Loucy (cell line): ENCODE measurements around the gene BOD1L1.

Experiments used
- H2AFZ ChIP-seq: fragments of 200-600 bp; sonication (generic); 2 replicates; pipeline ENCODE4 v1.6.0; 2016; ENCODE audit warnings: antibody characterized with exemption, mild to moderate bottlenecking, low read length, moderate library complexity
- H3F3A ChIP-seq: fragments of 200-600 bp; 2 replicates; pipeline ENCODE4 v1.6.0; 2016; ENCODE audit warnings: antibody characterized with exemption, low read depth, mild to moderate bottlenecking
- H3K27me3 ChIP-seq: fragments of 200-600 bp; sonication (generic); 2 replicates; pipeline ENCODE4 v1.6.1; 2014; ENCODE audit warnings: low read length, mild to moderate bottlenecking; ENCODE audit not compliant: insufficient read depth, poor library complexity, severe bottlenecking
- H3K36me3 ChIP-seq: fragments of 200-600 bp; sonication (generic); 2 replicates; pipeline ENCODE4 v1.6.1; 2016; ENCODE audit warnings: low read length; ENCODE audit not compliant: insufficient read depth
- H3K4me1 ChIP-seq: fragments of 200-600 bp; sonication (generic); 2 replicates; pipeline ENCODE4 v1.5.1; 2014; ENCODE audit warnings: low read length, mild to moderate bottlenecking; ENCODE audit not compliant: insufficient read depth, poor library complexity, severe bottlenecking
- H3K4me2 ChIP-seq: fragments of 200-600 bp; sonication (generic); 2 replicates; pipeline ENCODE4 v1.6.0; 2014; ENCODE audit warnings: antibody characterized with exemption, low read length, low read depth, mild to moderate bottlenecking; ENCODE audit not compliant: poor library complexity, severe bottlenecking
- H3K4me3 ChIP-seq: fragments of 200-600 bp; sonication (generic); 2 replicates; pipeline ENCODE4 v1.5.1; 2014; ENCODE audit warnings: low read length, mild to moderate bottlenecking, mixed read lengths; ENCODE audit not compliant: poor library complexity, severe bottlenecking
- H3K79me2 ChIP-seq: fragments of 200-600 bp; sonication (generic); 2 replicates; pipeline ENCODE4 v1.6.1; 2014; ENCODE audit warnings: low read length; ENCODE audit not compliant: insufficient read depth
- H3K9ac ChIP-seq: fragments of 200-600 bp; sonication (generic); 2 replicates; pipeline ENCODE4 v1.6.0; 2014; ENCODE audit warnings: mild to moderate bottlenecking, low read depth, low read length, moderate library complexity; ENCODE audit not compliant: poor library complexity, severe bottlenecking
- H3K9me2 ChIP-seq: fragments of 200-600 bp; sonication (generic); replicated peaks from 2 replicates; pipeline ENCODE4 v1.6.1; 2016; ENCODE audit warnings: low read depth, low read length, mixed read lengths
- H3K9me3 ChIP-seq: fragments of 200-600 bp; sonication (generic); 2 replicates; pipeline ENCODE4 v1.6.1; 2014; ENCODE audit warnings: mild to moderate bottlenecking, antibody characterized with exemption, low read length, low read depth; ENCODE audit not compliant: insufficient read depth
- H4K20me1 ChIP-seq: fragments of 200-600 bp; sonication (generic); 2 replicates; pipeline ENCODE4 v1.6.0; 2014; ENCODE audit warnings: antibody characterized with exemption, low read length, mild to moderate bottlenecking; ENCODE audit not compliant: insufficient read depth, poor library complexity, severe bottlenecking
- CTCF ChIP-seq: fragments of 200-600 bp; sonication (generic); conservative IDR thresholded peaks from 2 replicates; pipeline ENCODE4 v1.5.1; 2014; ENCODE audit warnings: mild to moderate bottlenecking, antibody characterized with exemption, low read length
- EZH2phosphoT487 ChIP-seq: fragments of 200-600 bp; IDR thresholded peaks from 2 replicates; pipeline ENCODE4 v1.6.1; 2018; ENCODE audit warnings: antibody characterized with exemption, mild to moderate bottlenecking, moderate library complexity, borderline replicate concordance

BOD1L1 gene

GRCh38 chr4:13539047-13539618, 88.4 kb downstream of the BOD1L1 start:
- Histone ChIP-seq H3K36me3 (no peaks in the 10 kb centered on the region), H3F3A (no peaks in the 10 kb centered on the region), H3K27me3 (peaks cover 3% of the 10 kb centered on the region), H3K4me1 (no peaks in the 10 kb centered on the region), H4K20me1 (no peaks in the 10 kb centered on the region), H3K9me2 (no peaks in the 10 kb centered on the region), H3K9ac (no peak overlapping the region), H3K79me2 (no peaks in the 10 kb centered on the region), H3K4me2 (no peak overlapping the region), H3K9me3 (no peaks in the 10 kb centered on the region), H2AFZ (no peak overlapping the region), H3K4me3 (no peak overlapping the region)
- TF ChIP-seq CTCF, result no peak
- no peak for TF ChIP-seq EZH2phosphoT487

GRCh38 chr4:13538427-13538973, 89.0 kb downstream of the BOD1L1 start:
- Histone ChIP-seq H3K9me3 (no peaks in the 10 kb centered on the region), H3K4me1 (no peaks in the 10 kb centered on the region), H3K4me2 (no peak overlapping the region), H3K27me3 (peaks cover 3% of the 10 kb centered on the region), H3K4me3 (no peak overlapping the region), H3K36me3 (no peaks in the 10 kb centered on the region), H2AFZ (no peak overlapping the region), H3K9me2 (no peaks in the 10 kb centered on the region), H4K20me1 (no peaks in the 10 kb centered on the region), H3K79me2 (no peaks in the 10 kb centered on the region), H3F3A (no peaks in the 10 kb centered on the region), H3K9ac (no peak overlapping the region)
- TF ChIP-seq EZH2phosphoT487, result no peak

GRCh38 chr4:13537832-13538177, 89.7 kb downstream of the BOD1L1 start:
- peaks cover 3% of the 10 kb centered on the region for H3K27me3 ChIP-seq
- H3K4me3 ChIP-seq, result no peak overlapping the region

More at GRCh38 chr4:13537832-13538177, 89.7 kb downstream of the BOD1L1 start:
- H3K9ac ChIP-seq, result no peak overlapping the region
- TF ChIP-seq EZH2phosphoT487 (no peak), CTCF (no peak)
- no peaks in the 10 kb centered on the region for H4K20me1 ChIP-seq
- no peaks in the 10 kb centered on the region for H3F3A ChIP-seq
- no peaks in the 10 kb centered on the region for H3K79me2 ChIP-seq
- H3K36me3 ChIP-seq, result no peaks in the 10 kb centered on the region
- no peak overlapping the region for H2AFZ ChIP-seq
- no peaks in the 10 kb centered on the region for H3K9me2 ChIP-seq
- H3K9me3 ChIP-seq, result no peaks in the 10 kb centered on the region
- H3K4me2 ChIP-seq, result no peak overlapping the region
- H3K4me1 ChIP-seq, result no peaks in the 10 kb centered on the region
